Superior temporal gyrus (tissue), 1 donor: ENCODE data around the gene USP12.
"Not testable (repeated sequence)": the region's sequence is repeated elsewhere in the genome, so short reads cannot be mapped to it uniquely, and the experiment has no call there.

ENCODE experiments used
- DNase-seq: peaks from one replicate; pipeline ENCODE4 v3.0.0-alpha.2; 2016; ENCODE audit errors: extremely low spot score

Gene USP12

GRCh38 chr13:27171244-27171826 is at the start of gene USP12:
USP12 (minus strand) TSS chr13:27171811; CDS start chr13:27171639, 172 bp downstream.
- no peak for DNase-seq

- DNase-seq: no peak
Observed at GRCh38 chr13:27219611-27220010, 48.0 kb upstream of the USP12 start.

- not testable (repeated sequence) for DNase-seq
Observed at GRCh38 chr13:27218861-27219260, 47.2 kb upstream of the USP12 start.

- DNase-seq: not testable (repeated sequence)
Observed at GRCh38 chr13:27217791-27218190, 46.2 kb upstream of the USP12 start.

GRCh38 chr13:27213386-27213785 is 41.8 kb upstream of the USP12 start:
- not testable (repeated sequence) for DNase-seq

GRCh38 chr13:27211771-27212364 is 40.3 kb upstream of the USP12 start:
- no peak for DNase-seq

- no peak for DNase-seq
Observed at GRCh38 chr13:27211271-27211670, 39.7 kb upstream of the USP12 start.

GRCh38 chr13:27208514-27208913 is 36.9 kb upstream of the USP12 start:
- no peak for DNase-seq

GRCh38 chr13:27203854-27204253 is 32.2 kb upstream of the USP12 start:
- DNase-seq: no peak

GRCh38 chr13:27203186-27203585 is 31.6 kb upstream of the USP12 start:
- DNase-seq: no peak

GRCh38 chr13:27201661-27202060 is 30.1 kb upstream of the USP12 start:
- DNase-seq: no peak

GRCh38 chr13:27200413-27201070 is 28.9 kb upstream of the USP12 start:
- no peak for DNase-seq

- DNase-seq: no peak
Observed at GRCh38 chr13:27199696-27200095, 28.1 kb upstream of the USP12 start.

- no peak for DNase-seq
Observed at GRCh38 chr13:27199211-27199610, 27.6 kb upstream of the USP12 start.

- no peak for DNase-seq
Observed at GRCh38 chr13:27194895-27195764, 23.5 kb upstream of the USP12 start.

GRCh38 chr13:27194209-27194608 is 22.6 kb upstream of the USP12 start:
- no peak for DNase-seq

GRCh38 chr13:27193496-27193895 is 21.9 kb upstream of the USP12 start:
- no peak for DNase-seq

- no peak for DNase-seq
Observed at GRCh38 chr13:27192973-27193372, 21.4 kb upstream of the USP12 start.

GRCh38 chr13:27192367-27192766 is 20.8 kb upstream of the USP12 start:
- not testable (repeated sequence) for DNase-seq

- DNase-seq: no peak
Observed at GRCh38 chr13:27189192-27189591, 17.6 kb upstream of the USP12 start.

GRCh38 chr13:27188239-27188638 is 16.6 kb upstream of the USP12 start:
- no peak for DNase-seq

- no peak for DNase-seq
Observed at GRCh38 chr13:27186295-27186694, 14.7 kb upstream of the USP12 start.
